ENCODE data around the gene AOPEP.

AOPEP gene

GRCh38 chr9:95135756-95136155, 409.3 kb downstream of the AOPEP start:
- TF ChIP-seq, protein P1, sequence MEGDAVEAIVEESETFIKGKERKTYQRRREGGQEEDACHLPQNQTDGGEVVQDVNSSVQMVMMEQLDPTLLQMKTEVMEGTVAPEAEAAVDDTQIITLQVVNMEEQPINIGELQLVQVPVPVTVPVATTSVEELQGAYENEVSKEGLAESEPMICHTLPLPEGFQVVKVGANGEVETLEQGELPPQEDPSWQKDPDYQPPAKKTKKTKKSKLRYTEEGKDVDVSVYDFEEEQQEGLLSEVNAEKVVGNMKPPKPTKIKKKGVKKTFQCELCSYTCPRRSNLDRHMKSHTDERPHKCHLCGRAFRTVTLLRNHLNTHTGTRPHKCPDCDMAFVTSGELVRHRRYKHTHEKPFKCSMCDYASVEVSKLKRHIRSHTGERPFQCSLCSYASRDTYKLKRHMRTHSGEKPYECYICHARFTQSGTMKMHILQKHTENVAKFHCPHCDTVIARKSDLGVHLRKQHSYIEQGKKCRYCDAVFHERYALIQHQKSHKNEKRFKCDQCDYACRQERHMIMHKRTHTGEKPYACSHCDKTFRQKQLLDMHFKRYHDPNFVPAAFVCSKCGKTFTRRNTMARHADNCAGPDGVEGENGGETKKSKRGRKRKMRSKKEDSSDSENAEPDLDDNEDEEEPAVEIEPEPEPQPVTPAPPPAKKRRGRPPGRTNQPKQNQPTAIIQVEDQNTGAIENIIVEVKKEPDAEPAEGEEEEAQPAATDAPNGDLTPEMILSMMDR (IDR thresholded peaks at IDR 0.05; ENCODE audit: low read length), result no peak
- no peak for TF ChIP-seq EZH2 (IDR thresholded peaks at IDR 0.05; ENCODE audit: borderline replicate concordance, low read length)
- H3F3A ChIP-seq (ENCODE audit: insufficient read depth, low read length), result no peaks in the 10 kb centered on the region; the same call in 1 of the 2 replicates
- no peak overlapping the region for H3K9ac ChIP-seq (ENCODE audit: low read length)
- no peak overlapping the region for H3K27ac ChIP-seq (ENCODE audit: low read depth, low read length, poor library complexity, severe bottlenecking)
- no peaks in the 10 kb centered on the region for H3K36me3 ChIP-seq (ENCODE audit: insufficient read depth, low read length)
- H4K20me1 ChIP-seq (ENCODE audit: insufficient read depth, low read length), result no peaks in the 10 kb centered on the region
- no peak overlapping the region for H2AFZ ChIP-seq (ENCODE audit: low read length)
- H3K4me2 ChIP-seq (ENCODE audit: low read length), result no peak overlapping the region
- no peak overlapping the region for H3K4me3 ChIP-seq (ENCODE audit: low read depth, low read length, poor library complexity, severe bottlenecking)
- no peaks in the 10 kb centered on the region for H3K9me3 ChIP-seq (ENCODE audit: low read length)
- peaks cover 26% of the 10 kb centered on the region for H3K4me1 ChIP-seq (ENCODE audit: insufficient read depth, low read length, severe bottlenecking)
- H3K9me2 ChIP-seq (ENCODE audit: low read depth, low read length), result no peaks in the 10 kb centered on the region
- no peaks in the 10 kb centered on the region for H3K27me3 ChIP-seq (ENCODE audit: insufficient read depth, low read length)
- H3K79me2 ChIP-seq (ENCODE audit: insufficient read depth, low read length), result no peaks in the 10 kb centered on the region

All from OCI-LY1 (cell line).